22Rv1 (cell line): ENCODE data around the gene KCNQ5.

Source experiments
- CTCF ChIP-seq: fragments of 450-650 bp; IDR thresholded peaks from 2 replicates; pipeline ENCODE4 v1.5.1; 2017; ENCODE audit warnings: mild to moderate bottlenecking
- ZFX ChIP-seq: fragments of 450-650 bp; IDR thresholded peaks from 2 replicates; pipeline ENCODE4 v1.6.1; 2017; ENCODE audit warnings: antibody characterized with exemption, borderline replicate concordance

- TF ChIP-seq CTCF (no peak), ZFX (no peak)
Measured at GRCh38 chr6:72703093-72703492, 81.2 kb downstream of the KCNQ5 start.
